PC-9 (cell line): Measurements from ENCODE around the gene MYRIP. TPM values are rescaled to one million over a fixed set of nuclear protein-coding genes. Genes with fewer than 3 reads are reported as not detected.

Source experiments
- BruUV-seq: library from RNA; stranded (reverse); fragments of 400-500 nt; replicated peaks from 2 replicates; lab custom pipeline; 2021; lab: Mats Ljungman, UMichigan
- CTCF ChIA-PET: fragments of 300-600 bp; sonication (Branson Sonifier 250); formaldehyde crosslinking; loops from one replicate; lab custom pipeline; 2022; ENCODE audit warnings: antibody characterized with exemption; lab: Charles Lee
- POLR2A ChIA-PET: fragments of 300-600 bp; sonication (Branson Sonifier 250); formaldehyde crosslinking; loops from one replicate; lab custom pipeline; 2022; ENCODE audit warnings: antibody characterized with exemption; ENCODE audit not compliant: unreplicated experiment; lab: Charles Lee
- DNase-seq, 2 experiments: peaks; one replicate each; pipeline versions ENCODE4 v3.0.0 to v3.0.0-alpha.2; 2015 to 2022; ENCODE audit warnings: mixed read lengths in 1 of 2
- H2AFZ ChIP-seq: fragments of 200-600 bp; sonication (generic); 2 replicates; pipeline ENCODE4 v1.8.1; 2017; ENCODE audit warnings: antibody characterized with exemption
- H3F3A ChIP-seq: fragments of 200-600 bp; sonication (generic); 2 replicates; pipeline ENCODE4 v1.8.1; 2017; ENCODE audit warnings: antibody characterized with exemption, mild to moderate bottlenecking, low read depth; ENCODE audit not compliant: insufficient read depth
- H3K27ac ChIP-seq: fragments of 200-600 bp; sonication (generic); 2 replicates; pipeline ENCODE4 v1.6.1; 2016; ENCODE audit warnings: mixed run types
- H3K27me3 ChIP-seq: fragments of 200-600 bp; sonication (generic); 2 replicates; pipeline ENCODE4 v1.6.1; 2016; ENCODE audit warnings: low read depth, mixed run types; ENCODE audit not compliant: insufficient read depth
- H3K36me3 ChIP-seq: fragments of 200-600 bp; sonication (generic); 2 replicates; pipeline ENCODE4 v1.6.1; 2016; ENCODE audit warnings: low read depth, mixed run types
- H3K4me1 ChIP-seq: fragments of 200-600 bp; sonication (generic); replicated peaks from 2 replicates; pipeline ENCODE4 v1.6.1; 2016; ENCODE audit warnings: mixed run types; ENCODE audit not compliant: insufficient read depth
- H3K4me2 ChIP-seq: fragments of 200-600 bp; sonication (generic); 2 replicates; pipeline ENCODE4 v1.6.1; 2017; ENCODE audit warnings: mixed run types
- H3K4me3 ChIP-seq: fragments of 200-600 bp; sonication (generic); 2 replicates; pipeline ENCODE4 v1.6.1; 2016; ENCODE audit warnings: mixed run types
- H3K79me2 ChIP-seq: fragments of 200-600 bp; sonication (generic); 2 replicates; pipeline ENCODE4 v1.6.1; 2017; ENCODE audit warnings: low read depth, mixed run types
- H3K9me2 ChIP-seq: fragments of 200-600 bp; sonication (generic); 2 replicates; pipeline ENCODE4 v1.8.1; 2017; ENCODE audit warnings: mild to moderate bottlenecking; ENCODE audit not compliant: insufficient read depth
- H3K9me3 ChIP-seq: fragments of 200-600 bp; sonication (generic); 2 replicates; pipeline ENCODE4 v1.8.1; 2016; ENCODE audit warnings: low read depth; ENCODE audit not compliant: insufficient read depth
- H4K20me1 ChIP-seq: fragments of 200-600 bp; sonication (generic); 2 replicates; pipeline ENCODE4 v1.8.1; 2017; ENCODE audit not compliant: insufficient read depth
- EZH2 ChIP-seq: fragments of 200-600 bp; sonication (generic); IDR thresholded peaks from 2 replicates; pipeline ENCODE4 v1.8.0; 2017; ENCODE audit warnings: antibody characterized with exemption, low read depth
- intact Hi-C: fragments of 100-400 bp; cut with micrococcal nuclease; formaldehyde crosslinking; loops from one replicate; pipeline ENCODE4 v1.10.0; 2022; ENCODE audit not compliant: unreplicated experiment
- total RNA-seq: library from RNA; stranded (reverse); gene quantifications from 2 replicates; pipeline ENCODE4 v1.2.3, GENCODE V29; 2021
- TF ChIP-seq, protein P1 (sequence below): fragments of 200-600 bp; sonication (generic); conservative IDR thresholded peaks from 2 replicates; pipeline ENCODE4 v1.6.1; 2017; ENCODE audit warnings: mixed run types, antibody characterized with exemption, mild to moderate bottlenecking, moderate library complexity

Gene MYRIP
- total RNA-seq, 1 experiment from 2014 or later: not detected

DNA sequence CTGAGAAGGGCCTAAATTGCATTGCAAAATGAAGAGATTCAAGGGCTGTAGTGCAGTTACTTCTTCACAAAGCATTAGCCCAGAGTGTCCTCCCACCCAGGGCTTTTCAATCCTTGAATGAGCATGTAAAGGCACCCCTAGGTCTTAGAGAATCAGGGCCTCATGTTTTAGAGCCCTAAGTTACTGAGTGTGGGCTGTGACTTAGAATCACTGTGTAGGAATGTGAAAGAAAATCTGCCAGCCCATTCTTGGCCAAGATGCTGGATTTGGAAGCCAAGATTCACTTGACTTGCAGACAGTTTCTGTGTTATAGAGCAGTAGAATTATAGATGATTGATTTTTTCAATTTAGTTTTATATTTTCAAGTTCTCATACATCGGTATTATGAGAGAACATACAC lies 153.2 kb downstream of the MYRIP start:
- Histone ChIP-seq H3K27me3 (no peaks in the 10 kb centered on the region), H4K20me1 (no peaks in the 10 kb centered on the region), H3K4me2 (no peak overlapping the region), H3K79me2 (no peaks in the 10 kb centered on the region), H2AFZ (no peak overlapping the region), H3K9me2 (no peaks in the 10 kb centered on the region), H3K4me3 (no peak overlapping the region), H3K36me3 (no peaks in the 10 kb centered on the region), H3K27ac (no peak overlapping the region), H3K9me3 (no peaks in the 10 kb centered on the region), H3K4me1 (no peaks in the 10 kb centered on the region), H3F3A (no peaks in the 10 kb centered on the region)
- BruUV-seq: no TSS peak
- intact Hi-C loops: no loop called here
- no peak for TF ChIP-seq EZH2
- TF ChIP-seq, protein P1, sequence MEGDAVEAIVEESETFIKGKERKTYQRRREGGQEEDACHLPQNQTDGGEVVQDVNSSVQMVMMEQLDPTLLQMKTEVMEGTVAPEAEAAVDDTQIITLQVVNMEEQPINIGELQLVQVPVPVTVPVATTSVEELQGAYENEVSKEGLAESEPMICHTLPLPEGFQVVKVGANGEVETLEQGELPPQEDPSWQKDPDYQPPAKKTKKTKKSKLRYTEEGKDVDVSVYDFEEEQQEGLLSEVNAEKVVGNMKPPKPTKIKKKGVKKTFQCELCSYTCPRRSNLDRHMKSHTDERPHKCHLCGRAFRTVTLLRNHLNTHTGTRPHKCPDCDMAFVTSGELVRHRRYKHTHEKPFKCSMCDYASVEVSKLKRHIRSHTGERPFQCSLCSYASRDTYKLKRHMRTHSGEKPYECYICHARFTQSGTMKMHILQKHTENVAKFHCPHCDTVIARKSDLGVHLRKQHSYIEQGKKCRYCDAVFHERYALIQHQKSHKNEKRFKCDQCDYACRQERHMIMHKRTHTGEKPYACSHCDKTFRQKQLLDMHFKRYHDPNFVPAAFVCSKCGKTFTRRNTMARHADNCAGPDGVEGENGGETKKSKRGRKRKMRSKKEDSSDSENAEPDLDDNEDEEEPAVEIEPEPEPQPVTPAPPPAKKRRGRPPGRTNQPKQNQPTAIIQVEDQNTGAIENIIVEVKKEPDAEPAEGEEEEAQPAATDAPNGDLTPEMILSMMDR: no peak
- DNase-seq: no peak
- ChIA-PET CTCF (no interaction called here), POLR2A (no interaction called here)

DNA sequence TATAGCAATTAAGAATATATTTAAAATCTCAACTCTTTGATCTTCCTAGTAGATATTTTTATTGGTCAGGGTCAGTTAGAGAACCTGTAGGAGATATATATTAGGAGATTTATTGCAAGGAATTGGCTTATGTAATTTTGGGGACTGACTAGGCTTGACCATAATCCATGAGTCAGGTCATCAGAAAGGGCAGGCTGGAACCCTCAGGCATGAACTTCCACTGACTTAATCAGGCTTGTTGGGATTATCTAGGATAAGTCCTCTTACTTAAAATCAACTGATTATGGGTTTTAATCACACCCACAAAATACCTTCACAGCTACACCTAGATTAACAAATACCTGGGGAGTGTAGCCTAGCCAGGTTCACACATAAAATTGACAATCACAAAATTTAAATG lies 156.1 kb downstream of the MYRIP start:
- intact Hi-C loops: no loop called here
- H3K4me1 ChIP-seq: no peaks in the 10 kb centered on the region
- no peaks in the 10 kb centered on the region for H3K79me2 ChIP-seq
- H4K20me1 ChIP-seq: no peaks in the 10 kb centered on the region
- no peaks in the 10 kb centered on the region for H3K9me3 ChIP-seq
- DNase-seq: no peak
- H3K4me2 ChIP-seq: no peak overlapping the region
- no peak overlapping the region for H3K4me3 ChIP-seq
- H3K27me3 ChIP-seq: no peaks in the 10 kb centered on the region
- ChIA-PET CTCF (no interaction called here), POLR2A (no interaction called here)
- no TSS peak for BruUV-seq
- H3K27ac ChIP-seq: no peak overlapping the region
- H3F3A ChIP-seq: no peaks in the 10 kb centered on the region
- no peak for TF ChIP-seq EZH2
- TF ChIP-seq, protein P1: no peak
- no peaks in the 10 kb centered on the region for H3K36me3 ChIP-seq
- no peak overlapping the region for H2AFZ ChIP-seq
- H3K9me2 ChIP-seq: no peaks in the 10 kb centered on the region

DNA sequence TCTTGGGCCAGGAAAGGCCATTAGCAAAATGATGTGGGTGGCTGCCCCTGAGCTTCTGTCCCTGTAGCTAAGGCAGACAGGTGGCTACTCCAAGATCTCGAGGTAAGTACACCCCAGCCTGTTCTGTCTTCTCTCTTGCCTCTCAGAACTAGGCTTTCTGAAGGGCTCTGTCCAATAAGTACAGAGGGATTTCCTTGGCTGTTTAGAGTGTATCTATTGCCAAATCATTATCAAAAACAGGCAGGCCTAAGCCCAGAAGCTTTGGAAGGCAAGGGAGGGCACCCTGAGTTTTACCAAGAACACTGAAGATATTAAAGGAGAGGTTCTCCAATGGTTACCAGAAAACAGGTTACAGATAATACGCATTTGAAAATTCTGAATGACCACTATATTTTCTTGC lies 156.6 kb downstream of the MYRIP start:
- no peak overlapping the region for H2AFZ ChIP-seq
- POLR2A ChIA-PET: no interaction called here
- BruUV-seq: no TSS peak

More for the DNA sequence above, 156.6 kb downstream of the MYRIP start:
- Histone ChIP-seq H3K4me1 (no peaks in the 10 kb centered on the region), H3K79me2 (no peaks in the 10 kb centered on the region), H3K36me3 (no peaks in the 10 kb centered on the region), H4K20me1 (no peaks in the 10 kb centered on the region), H3F3A (no peaks in the 10 kb centered on the region), H3K4me2 (no peak overlapping the region), H3K4me3 (no peak overlapping the region), H3K27me3 (no peaks in the 10 kb centered on the region), H3K9me3 (no peaks in the 10 kb centered on the region), H3K27ac (no peak overlapping the region), H3K9me2 (no peaks in the 10 kb centered on the region)
- DNase-seq: no peak
- CTCF ChIA-PET: no interaction called here
- intact Hi-C loops: no loop called here
- no peak for TF ChIP-seq EZH2
- TF ChIP-seq, protein P1: no peak
